HCT116 (cell line): ENCODE measurements around the gene ANKRD13B. TPM values are rescaled to one million over a fixed set of nuclear protein-coding genes. Genes with fewer than 3 reads are reported as not detected.

Experiments
- ATAC-seq: fragments of 200-7000 bp; cut with Tn5 transposase; 2 replicates; pipeline ENCODE4 v1.9.1; 2020; ENCODE audit warnings: mild to moderate bottlenecking, moderate library complexity
- BruUV-seq: library from RNA; stranded (reverse); fragments of 400-500 nt; replicated peaks from 2 replicates; lab custom pipeline; 2021; lab: Mats Ljungman, UMichigan
- CTCF ChIA-PET: fragments of 300-600 bp; sonication (Branson Sonifier 250); formaldehyde crosslinking; loops from one replicate; lab custom pipeline; 2021; ENCODE audit warnings: antibody characterized with exemption; lab: Charles Lee
- POLR2A ChIA-PET: fragments of 300-600, 350-600 bp; sonication (Branson Sonifier 250); formaldehyde crosslinking; loops from one replicate; lab custom pipeline; 2021; ENCODE audit warnings: antibody characterized with exemption; lab: Charles Lee
- RAD21 ChIA-PET, 2 experiments: fragments of 300-600 bp; sonication (Branson Sonifier 250); formaldehyde crosslinking; loops; one replicate each; lab custom pipeline; 2023; ENCODE audit warnings: low total read pairs in 2 of 2; ENCODE audit not compliant: uncharacterized antibody in 2 of 2, unreplicated experiment in 2 of 2, low non-redundant PET in 1 of 2; lab: Charles Lee
- DNase-seq: peaks from one replicate; pipeline ENCODE4 v3.0.0-alpha.2; 2010; ENCODE audit warnings: low read depth, low spot score
- H2AFZ ChIP-seq: fragments of 200-600 bp; shearing (Covaris generic), sonication (generic); 2 replicates; pipeline ENCODE4 v1.6.1; 2017; ENCODE audit warnings: low read depth, mixed run types, mixed read lengths, antibody characterized with exemption, low read length; ENCODE audit not compliant: poor library complexity, severe bottlenecking
- H3K27ac ChIP-seq: 2 replicates; pipeline ENCODE4 v1.5.1; 2012; ENCODE audit warnings: low read depth, low read length
- H3K27me3 ChIP-seq: fragments of 200-600 bp; sonication (generic); 2 replicates; pipeline ENCODE4 v1.6.1; 2016; ENCODE audit warnings: mixed run types, low read length, mixed read lengths; ENCODE audit not compliant: insufficient read depth
- H3K36me3 ChIP-seq, 2 experiments: fragments of 200-500 bp in 1 of 2; fragments of 200-600 bp in 1 of 2; sonication (Bioruptor generic) in 1 of 2; sonication (generic) in 1 of 2; 2 replicates each; pipeline versions ENCODE4 v1.5.1 to v1.6.1; 2014 to 2016; ENCODE audit warnings: low read length in 2 of 2, inconsistent platforms in 1 of 2, mixed read lengths in 1 of 2, mixed run types in 1 of 2; ENCODE audit not compliant: insufficient read depth in 2 of 2, control insufficient read depth in 1 of 2
- H3K4me1 ChIP-seq, 2 experiments: fragments of 200-600 bp in 1 of 2; sonication (generic) in 1 of 2; 2 replicates each; pipeline versions ENCODE4 v1.5.1 to v1.6.1; 2012 to 2017; ENCODE audit warnings: low read length in 2 of 2, inconsistent platforms in 1 of 2, mild to moderate bottlenecking in 1 of 2, mixed read lengths in 1 of 2, mixed run types in 1 of 2, moderate library complexity in 1 of 2; ENCODE audit not compliant: insufficient read depth in 2 of 2, control insufficient read depth in 1 of 2
- H3K4me2 ChIP-seq: fragments of 200-600 bp; sonication (generic); 2 replicates; pipeline ENCODE4 v1.6.1; 2017; ENCODE audit warnings: mixed run types, low read length, mixed read lengths
- H3K4me3 ChIP-seq, 2 experiments: fragments of 200-600 bp in 1 of 2; sonication (generic) in 1 of 2; replicated peaks in 1 of 2; 2 replicates each; pipeline ENCODE4 v1.5.1; 2011 to 2016; ENCODE audit warnings: low read length in 2 of 2, control low read depth in 1 of 2, low read depth in 1 of 2, mild to moderate bottlenecking in 1 of 2, mixed read lengths in 1 of 2, mixed run types in 1 of 2
- H3K79me2 ChIP-seq: fragments of 200-600 bp; sonication (generic); 2 replicates; pipeline ENCODE4 v1.6.1; 2017; ENCODE audit warnings: mild to moderate bottlenecking, mixed run types, low read length, moderate library complexity, mixed read lengths; ENCODE audit not compliant: insufficient read depth
- H3K9ac ChIP-seq: fragments of 200-600 bp; sonication (generic); 2 replicates; pipeline ENCODE4 v1.6.1; 2016; ENCODE audit warnings: low read length, mixed read lengths
- H3K9me2 ChIP-seq: fragments of 200-600 bp; sonication (generic), shearing (Covaris generic); 2 replicates; pipeline ENCODE4 v1.6.1; 2017; ENCODE audit warnings: mixed run types, mild to moderate bottlenecking, moderate library complexity; ENCODE audit not compliant: insufficient read depth
- H3K9me3 ChIP-seq, 2 experiments: fragments of 200-500 bp in 1 of 2; fragments of 200-600 bp in 1 of 2; sonication (Bioruptor generic) in 1 of 2; sonication (generic) in 1 of 2; 2 replicates each; pipeline ENCODE4 v1.6.1; 2014 to 2017; ENCODE audit warnings: low read length in 2 of 2, mixed read lengths in 2 of 2, inconsistent platforms in 1 of 2, low read depth in 1 of 2, mild to moderate bottlenecking in 1 of 2, mixed run types in 1 of 2, moderate library complexity in 1 of 2; ENCODE audit not compliant: control insufficient read depth in 1 of 2, insufficient read depth in 1 of 2
- H4K20me1 ChIP-seq: fragments of 200-600 bp; sonication (generic), shearing (Covaris generic); 2 replicates; pipeline ENCODE4 v1.6.1; 2017; ENCODE audit warnings: mixed run types, mild to moderate bottlenecking, moderate library complexity; ENCODE audit not compliant: insufficient read depth
- CBX3 ChIP-seq: IDR thresholded peaks from 2 replicates; pipeline ENCODE4 v1.6.1; 2012; ENCODE audit warnings: low read depth
- CEBPB ChIP-seq: IDR thresholded peaks from 2 replicates; pipeline ENCODE4 v1.6.1; 2012; ENCODE audit warnings: low read depth
- EGR1 ChIP-seq: IDR thresholded peaks from 2 replicates; pipeline ENCODE4 v1.6.1; 2012; ENCODE audit warnings: low read depth
- ELF1 ChIP-seq: IDR thresholded peaks from 2 replicates; pipeline ENCODE4 v1.6.1; 2012; ENCODE audit warnings: low read depth, borderline replicate concordance
- EZH2 ChIP-seq: fragments of 200-600 bp; sonication (generic); IDR thresholded peaks from 2 replicates; pipeline ENCODE4 v1.6.1; 2017; ENCODE audit warnings: antibody characterized with exemption, mixed run types
- EZH2phosphoT487 ChIP-seq: fragments of 200-600 bp; IDR thresholded peaks from 2 replicates; pipeline ENCODE4 v1.6.1; 2018; ENCODE audit warnings: antibody characterized with exemption, borderline replicate concordance
- FOSL1 ChIP-seq: IDR thresholded peaks from 2 replicates; pipeline ENCODE4 v1.6.1; 2012; ENCODE audit warnings: low read depth
- JUND ChIP-seq: IDR thresholded peaks from 2 replicates; pipeline ENCODE4 v1.6.1; 2012
- POLR2A ChIP-seq: IDR thresholded peaks from 2 replicates; pipeline ENCODE4 v1.7.0; 2011; ENCODE audit warnings: borderline replicate concordance; ENCODE audit not compliant: insufficient read depth, insufficient read length; ENCODE audit errors: extremely low read depth
- POLR2AphosphoS5 ChIP-seq: IDR thresholded peaks from 2 replicates; pipeline ENCODE4 v1.6.1; 2011; ENCODE audit warnings: mild to moderate bottlenecking, low read depth, low read length, moderate library complexity
- SIN3A ChIP-seq: IDR thresholded peaks from 2 replicates; pipeline ENCODE4 v1.6.1; 2012; ENCODE audit warnings: low read depth
- SRF ChIP-seq: IDR thresholded peaks from 2 replicates; pipeline ENCODE4 v1.6.1; 2012; ENCODE audit warnings: low read depth
- TCF7L2 ChIP-seq: IDR thresholded peaks from 2 replicates; pipeline ENCODE4 v1.7.0; 2011; ENCODE audit warnings: borderline replicate concordance, inconsistent platforms; ENCODE audit not compliant: insufficient read depth, insufficient read length; ENCODE audit errors: extremely low read depth
- YY1 ChIP-seq: IDR thresholded peaks from 2 replicates; pipeline ENCODE4 v1.6.1; 2011; ENCODE audit warnings: low read length, low read depth, moderate library complexity, mild to moderate bottlenecking; ENCODE audit not compliant: insufficient replicate concordance; ENCODE audit errors: extremely low read depth
- ZNF274 ChIP-seq: fragments of 200-500 bp; sonication (Bioruptor generic); IDR thresholded peaks from 2 replicates; pipeline ENCODE4 v1.6.1; 2014; ENCODE audit warnings: mild to moderate bottlenecking, low read depth, low read length, inconsistent platforms
- intact Hi-C: fragments of 100-400 bp; cut with micrococcal nuclease; formaldehyde crosslinking; loops from 2 replicates; pipeline ENCODE4 v1.10.0; 2022
- total RNA-seq: library from RNA; stranded (reverse); gene quantifications from one replicate; pipeline ENCODE4 v1.2.1, GENCODE V29; 2021; ENCODE audit not compliant: unreplicated experiment
- TF ChIP-seq, protein P1 (sequence below), 3 experiments: fragments of 200-600 bp in 1 of 3; sonication (generic) in 1 of 3; IDR thresholded peaks in 2 of 3; conservative IDR thresholded peaks in 1 of 3; 2 replicates each; pipeline ENCODE4 v1.5.1; 2012 to 2017; ENCODE audit warnings: low read depth in 2 of 3, low read length in 2 of 3, antibody characterized with exemption in 1 of 3, borderline replicate concordance in 1 of 3, control low read depth in 1 of 3, mild to moderate bottlenecking in 1 of 3, mixed read lengths in 1 of 3, mixed run types in 1 of 3, moderate library complexity in 1 of 3; ENCODE audit not compliant: insufficient read depth in 1 of 3
- TF ChIP-seq, protein P2 (sequence below): IDR thresholded peaks from 2 replicates; pipeline ENCODE4 v1.6.1; 2012; ENCODE audit warnings: low read depth
- TF ChIP-seq, protein P3 (sequence below): IDR thresholded peaks from 2 replicates; pipeline ENCODE4 v1.6.1; 2012
- TF ChIP-seq, protein P4 (sequence below): IDR thresholded peaks from 2 replicates; pipeline ENCODE4 v1.6.1; 2012

ANKRD13B gene
- total RNA-seq, 1 experiment from 2014 or later: 27.4 TPM

DNA sequence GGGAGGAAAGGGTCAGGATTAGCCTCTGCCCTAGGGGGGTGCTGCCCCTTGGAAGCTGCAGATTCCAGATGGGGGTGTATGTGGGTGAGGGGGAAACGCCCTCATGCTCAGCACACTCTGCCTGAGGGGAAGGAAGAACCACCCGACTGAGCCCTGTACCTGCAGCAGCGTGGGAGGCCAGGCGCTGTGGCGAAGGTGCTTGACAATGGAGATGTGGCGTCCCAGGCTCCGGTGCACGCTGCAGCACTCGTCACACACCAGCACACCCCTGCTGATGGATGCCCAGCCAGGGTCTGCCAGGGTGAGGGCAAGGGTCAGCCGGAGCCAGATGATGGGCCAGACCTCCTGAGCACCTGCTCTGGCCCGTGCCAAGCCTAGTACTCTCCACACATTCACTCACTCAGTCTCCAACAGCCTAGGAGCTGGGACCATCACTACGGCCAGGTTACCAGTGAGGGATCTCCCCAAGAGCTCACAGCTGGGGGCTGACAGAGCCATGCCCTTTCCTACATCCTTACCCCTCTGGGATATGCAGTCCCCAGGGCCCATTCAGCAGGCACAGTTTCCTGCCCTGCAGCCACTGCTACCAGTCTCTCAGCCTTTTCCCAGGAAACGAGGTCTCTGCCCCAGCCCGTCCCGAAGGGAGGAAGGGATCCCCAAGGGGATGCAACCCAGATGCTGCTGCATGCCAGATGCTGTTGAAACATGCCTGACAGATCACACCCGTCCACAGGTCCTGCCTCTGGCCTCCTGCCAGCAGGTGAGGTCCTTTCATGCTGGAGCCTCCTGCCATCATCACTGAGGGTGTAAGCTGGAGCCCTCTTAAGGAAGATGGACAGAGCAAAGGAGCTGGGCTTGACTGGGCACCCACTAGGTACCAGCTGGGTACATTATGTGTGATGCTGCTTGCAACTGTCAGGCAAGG, 9.3 kb upstream of the ANKRD13B start:
- RAD21 ChIA-PET: no interaction called here
- H3K4me2 ChIP-seq: no peak overlapping the region
- no peaks in the 10 kb centered on the region for H3K9me3 ChIP-seq
- intact Hi-C loops: no loop called here
- no peaks in the 10 kb centered on the region for H3K27me3 ChIP-seq
- no peak overlapping the region for H2AFZ ChIP-seq
- CTCF ChIA-PET: interaction anchor here (0.6 to 1.0 kb wide), 2 partner anchors 8 to 16 kb away, joined by 3 to 4 read pairs; no protein-coding TSS in a partner anchor
- H3K9me2 ChIP-seq: no peaks in the 10 kb centered on the region
- TF ChIP-seq FOSL1 (no peak), SRF (no peak), POLR2AphosphoS5 (no peak), EZH2phosphoT487 (no peak), JUND (no peak), POLR2A (no peak), EGR1 (no peak), EZH2 (no peak), TCF7L2 (no peak), CEBPB (no peak), ZNF274 (no peak), ELF1 (no peak), CBX3 (no peak), YY1 (no peak), SIN3A (no peak)
- TF ChIP-seq, protein P1, sequence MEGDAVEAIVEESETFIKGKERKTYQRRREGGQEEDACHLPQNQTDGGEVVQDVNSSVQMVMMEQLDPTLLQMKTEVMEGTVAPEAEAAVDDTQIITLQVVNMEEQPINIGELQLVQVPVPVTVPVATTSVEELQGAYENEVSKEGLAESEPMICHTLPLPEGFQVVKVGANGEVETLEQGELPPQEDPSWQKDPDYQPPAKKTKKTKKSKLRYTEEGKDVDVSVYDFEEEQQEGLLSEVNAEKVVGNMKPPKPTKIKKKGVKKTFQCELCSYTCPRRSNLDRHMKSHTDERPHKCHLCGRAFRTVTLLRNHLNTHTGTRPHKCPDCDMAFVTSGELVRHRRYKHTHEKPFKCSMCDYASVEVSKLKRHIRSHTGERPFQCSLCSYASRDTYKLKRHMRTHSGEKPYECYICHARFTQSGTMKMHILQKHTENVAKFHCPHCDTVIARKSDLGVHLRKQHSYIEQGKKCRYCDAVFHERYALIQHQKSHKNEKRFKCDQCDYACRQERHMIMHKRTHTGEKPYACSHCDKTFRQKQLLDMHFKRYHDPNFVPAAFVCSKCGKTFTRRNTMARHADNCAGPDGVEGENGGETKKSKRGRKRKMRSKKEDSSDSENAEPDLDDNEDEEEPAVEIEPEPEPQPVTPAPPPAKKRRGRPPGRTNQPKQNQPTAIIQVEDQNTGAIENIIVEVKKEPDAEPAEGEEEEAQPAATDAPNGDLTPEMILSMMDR (IDR thresholded peaks at IDR 0.05 in 2 of 3, conservative IDR thresholded peaks at IDR 0.05 in 1 of 3; ENCODE audit: borderline replicate concordance in 1 of 3, insufficient read depth in 1 of 3, low read depth in 2 of 3, low read length in 2 of 3): no peak
- TF ChIP-seq, protein P2, sequence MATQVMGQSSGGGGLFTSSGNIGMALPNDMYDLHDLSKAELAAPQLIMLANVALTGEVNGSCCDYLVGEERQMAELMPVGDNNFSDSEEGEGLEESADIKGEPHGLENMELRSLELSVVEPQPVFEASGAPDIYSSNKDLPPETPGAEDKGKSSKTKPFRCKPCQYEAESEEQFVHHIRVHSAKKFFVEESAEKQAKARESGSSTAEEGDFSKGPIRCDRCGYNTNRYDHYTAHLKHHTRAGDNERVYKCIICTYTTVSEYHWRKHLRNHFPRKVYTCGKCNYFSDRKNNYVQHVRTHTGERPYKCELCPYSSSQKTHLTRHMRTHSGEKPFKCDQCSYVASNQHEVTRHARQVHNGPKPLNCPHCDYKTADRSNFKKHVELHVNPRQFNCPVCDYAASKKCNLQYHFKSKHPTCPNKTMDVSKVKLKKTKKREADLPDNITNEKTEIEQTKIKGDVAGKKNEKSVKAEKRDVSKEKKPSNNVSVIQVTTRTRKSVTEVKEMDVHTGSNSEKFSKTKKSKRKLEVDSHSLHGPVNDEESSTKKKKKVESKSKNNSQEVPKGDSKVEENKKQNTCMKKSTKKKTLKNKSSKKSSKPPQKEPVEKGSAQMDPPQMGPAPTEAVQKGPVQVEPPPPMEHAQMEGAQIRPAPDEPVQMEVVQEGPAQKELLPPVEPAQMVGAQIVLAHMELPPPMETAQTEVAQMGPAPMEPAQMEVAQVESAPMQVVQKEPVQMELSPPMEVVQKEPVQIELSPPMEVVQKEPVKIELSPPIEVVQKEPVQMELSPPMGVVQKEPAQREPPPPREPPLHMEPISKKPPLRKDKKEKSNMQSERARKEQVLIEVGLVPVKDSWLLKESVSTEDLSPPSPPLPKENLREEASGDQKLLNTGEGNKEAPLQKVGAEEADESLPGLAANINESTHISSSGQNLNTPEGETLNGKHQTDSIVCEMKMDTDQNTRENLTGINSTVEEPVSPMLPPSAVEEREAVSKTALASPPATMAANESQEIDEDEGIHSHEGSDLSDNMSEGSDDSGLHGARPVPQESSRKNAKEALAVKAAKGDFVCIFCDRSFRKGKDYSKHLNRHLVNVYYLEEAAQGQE: no peak
- TF ChIP-seq, protein P3, sequence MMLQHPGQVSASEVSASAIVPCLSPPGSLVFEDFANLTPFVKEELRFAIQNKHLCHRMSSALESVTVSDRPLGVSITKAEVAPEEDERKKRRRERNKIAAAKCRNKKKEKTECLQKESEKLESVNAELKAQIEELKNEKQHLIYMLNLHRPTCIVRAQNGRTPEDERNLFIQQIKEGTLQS: no peak
- TF ChIP-seq, protein P4, sequence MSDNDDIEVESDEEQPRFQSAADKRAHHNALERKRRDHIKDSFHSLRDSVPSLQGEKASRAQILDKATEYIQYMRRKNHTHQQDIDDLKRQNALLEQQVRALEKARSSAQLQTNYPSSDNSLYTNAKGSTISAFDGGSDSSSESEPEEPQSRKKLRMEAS: no peak
- H3K4me3 ChIP-seq: no peak overlapping the region
- H4K20me1 ChIP-seq: no peaks in the 10 kb centered on the region
- H3K79me2 ChIP-seq: peaks cover 58% of the 10 kb centered on the region
- no peak for DNase-seq
- POLR2A ChIA-PET: no interaction called here
- ATAC-seq: no peak
- no TSS peak for BruUV-seq
- peaks cover 13 to 53% of the 10 kb centered on the region in 2 experiments; a peak in 3 of 4 replicates for H3K4me1 ChIP-seq
- H3K9ac ChIP-seq: no peak overlapping the region
- peaks cover 3 to 7% of the 10 kb centered on the region in 2 experiments; a peak in 2 of 4 replicates for H3K36me3 ChIP-seq
- no peak overlapping the region for H3K27ac ChIP-seq
